ENCODE data around the gene GYPB.
"Not testable (repeated sequence)": the region's sequence is repeated elsewhere in the genome, so short reads cannot be mapped to it uniquely, and the experiment has no call there.

The GYPB gene

DNA sequence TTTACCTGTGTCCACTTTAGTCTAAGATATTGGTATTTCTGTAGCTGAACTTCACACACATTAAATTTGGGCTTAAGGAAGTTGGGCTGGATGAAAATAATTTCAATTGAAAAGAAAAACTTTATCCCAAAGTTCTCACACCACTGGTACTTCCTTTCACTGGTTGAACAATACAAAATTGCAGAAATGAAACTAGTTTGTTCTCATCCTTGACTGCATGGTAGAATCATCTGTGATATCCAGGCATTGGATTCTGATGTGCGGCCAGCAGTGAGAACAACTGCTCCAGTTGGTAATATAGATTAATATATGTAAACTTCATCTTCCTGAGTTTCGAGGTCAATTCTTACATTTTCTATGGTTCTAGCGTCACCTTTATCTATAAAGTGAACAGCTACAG lies 10.6 kb downstream of the GYPB start:
- DNase-seq (ENCODE audit: low spot score): not testable (repeated sequence)

DNA sequence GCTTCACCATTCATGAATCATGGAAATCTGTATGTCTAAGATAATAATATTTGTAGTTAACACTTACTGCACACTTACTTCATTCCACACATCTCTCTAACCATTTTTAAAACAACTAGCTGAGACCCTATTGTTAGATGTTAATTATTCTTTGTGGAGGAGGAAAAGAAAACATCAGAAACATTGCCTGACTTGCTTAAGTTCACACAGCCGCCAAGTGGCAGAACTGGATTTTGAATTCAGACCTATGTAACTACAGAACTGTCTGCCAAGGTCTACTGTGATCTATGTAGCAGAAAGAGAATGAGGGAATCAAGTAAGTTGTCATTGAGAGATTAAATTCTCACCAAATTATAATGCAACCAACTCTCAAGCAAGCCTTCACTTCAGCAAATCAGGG lies 11.2 kb downstream of the GYPB start:
- DNase-seq (ENCODE audit: low spot score): not testable (repeated sequence)

DNA sequence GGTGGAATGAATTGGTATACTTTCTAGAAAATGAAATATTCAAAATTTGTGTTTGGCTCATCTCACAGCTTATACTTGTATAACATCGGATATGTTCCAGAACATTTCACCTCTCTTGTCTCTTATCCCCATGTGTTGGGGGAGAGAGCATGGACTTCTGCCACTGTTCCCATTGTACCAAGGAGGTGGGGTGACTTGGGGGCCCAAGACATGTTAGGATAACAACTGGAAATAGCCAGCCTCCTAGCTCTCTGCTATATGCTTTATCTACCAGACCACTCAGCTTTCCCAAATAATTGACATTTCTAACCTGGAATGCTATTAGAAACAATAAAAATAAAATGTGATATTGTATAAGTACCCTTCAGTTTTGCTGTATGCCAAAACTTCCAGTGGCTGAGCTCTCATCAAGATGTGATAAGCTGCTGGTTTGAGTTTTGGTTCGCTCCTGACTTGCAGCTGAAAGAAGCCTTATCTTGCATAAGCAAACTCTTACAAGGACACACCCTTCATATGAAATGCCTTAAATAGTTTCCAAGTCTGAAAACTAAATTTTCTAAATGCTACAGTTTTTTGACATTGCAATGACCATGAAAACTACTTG lies 12.9 kb downstream of the GYPB start:
- DNase-seq (ENCODE audit: low spot score): not testable (repeated sequence)

DNA sequence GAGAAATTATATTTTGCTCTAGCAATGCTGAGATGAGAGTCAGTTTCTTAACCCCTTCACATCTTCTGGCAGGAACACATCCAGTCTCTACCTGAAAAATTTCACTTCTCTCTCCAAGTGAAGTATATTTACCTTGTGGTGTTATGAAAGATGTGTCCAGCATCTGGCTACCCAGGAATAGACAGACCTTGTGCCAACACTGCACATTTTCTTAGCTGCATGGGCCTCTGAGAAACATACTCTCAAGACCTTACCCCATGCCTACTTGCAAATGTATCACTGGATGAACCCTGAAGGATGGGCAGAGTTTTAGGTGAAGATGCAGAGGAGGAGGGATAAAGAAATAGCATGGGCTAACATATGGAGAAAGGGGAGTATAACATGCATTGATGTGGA lies 13.6 kb downstream of the GYPB start:
- not testable (repeated sequence) for DNase-seq (ENCODE audit: low spot score)

DNA sequence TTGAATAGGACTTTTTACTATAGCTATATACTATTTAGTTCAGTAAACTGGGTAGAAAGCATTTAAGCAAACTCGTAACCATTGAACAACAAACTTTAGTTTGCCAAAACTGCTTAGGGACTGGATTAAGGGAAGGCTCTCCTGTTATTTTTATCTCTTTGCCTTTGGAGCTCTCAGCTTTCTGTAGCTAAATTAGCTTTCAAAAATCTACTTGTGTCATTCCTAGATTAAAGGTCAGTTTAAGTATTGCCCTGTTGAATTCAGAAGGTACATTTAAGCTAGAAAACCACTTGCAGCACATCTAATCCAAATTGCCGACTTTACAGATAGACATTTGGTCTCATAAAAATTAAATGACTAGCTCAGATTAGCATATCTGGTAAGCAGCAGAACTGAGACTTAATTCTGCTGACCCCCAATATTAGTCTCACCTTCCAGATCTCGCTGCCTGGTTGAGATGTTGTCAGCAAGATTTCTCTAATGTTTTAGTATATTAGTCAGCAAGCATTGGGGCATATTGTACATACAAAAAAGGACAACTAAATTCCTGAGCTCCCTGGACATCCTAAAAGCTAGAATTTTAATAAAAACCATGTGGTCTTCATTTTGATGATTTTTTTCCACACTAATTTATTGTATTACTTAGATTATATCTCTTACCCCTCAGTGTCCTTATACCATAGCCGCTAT lies 14.2 kb downstream of the GYPB start:
- not testable (repeated sequence) for DNase-seq (ENCODE audit: low spot score)

DNA sequence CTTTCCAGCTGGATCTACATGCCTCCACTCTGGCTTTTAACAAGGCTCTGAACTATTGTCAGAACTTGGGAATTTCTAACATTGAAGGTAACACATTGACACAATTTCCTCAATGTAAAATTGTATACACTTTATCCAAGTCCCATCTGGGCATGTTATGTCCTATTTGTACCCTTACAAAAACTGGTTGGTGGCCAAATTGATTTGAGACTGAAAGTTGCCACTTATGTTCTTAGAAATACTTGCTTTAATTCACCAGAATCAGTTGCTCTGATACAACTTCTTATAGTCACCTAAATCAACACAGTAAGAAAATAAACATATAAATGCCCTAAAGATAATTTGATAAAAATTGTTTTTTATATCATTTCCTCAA lies 15.3 kb downstream of the GYPB start:
- DNase-seq (ENCODE audit: low spot score): not testable (repeated sequence)

DNA sequence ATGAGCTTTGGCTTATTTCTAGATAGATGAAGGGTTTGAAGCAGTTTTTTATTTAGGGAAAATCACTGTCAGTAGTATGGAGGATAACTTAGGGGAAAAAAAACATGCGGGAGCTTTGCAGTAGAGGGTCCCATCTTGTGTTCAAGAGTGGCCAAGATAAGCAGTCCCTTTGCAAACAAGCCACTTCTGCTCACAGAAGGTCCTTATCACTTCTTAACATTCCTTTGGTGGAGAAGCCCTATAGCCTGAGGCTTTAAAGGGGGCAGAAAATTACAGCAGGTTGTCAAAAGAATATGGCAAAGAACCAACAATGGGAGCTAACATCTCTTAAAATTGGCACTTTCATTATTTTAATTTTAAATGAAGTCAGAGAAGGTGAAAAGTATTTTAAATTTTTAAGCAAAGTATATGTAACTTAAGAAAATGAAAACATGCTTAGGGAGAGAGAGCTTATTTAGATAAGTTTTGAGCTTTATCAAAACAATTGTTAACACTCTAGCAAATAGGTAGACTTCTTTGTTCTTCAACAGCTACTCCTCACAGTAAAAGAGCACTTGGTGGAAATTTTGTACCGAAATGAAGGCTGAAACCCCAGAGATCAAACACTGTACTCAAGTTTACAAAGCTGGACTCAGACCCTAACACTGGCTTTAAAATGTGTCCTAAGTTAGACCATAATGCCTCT lies 15.8 kb downstream of the GYPB start:
- not testable (repeated sequence) for DNase-seq (ENCODE audit: low spot score)

DNA sequence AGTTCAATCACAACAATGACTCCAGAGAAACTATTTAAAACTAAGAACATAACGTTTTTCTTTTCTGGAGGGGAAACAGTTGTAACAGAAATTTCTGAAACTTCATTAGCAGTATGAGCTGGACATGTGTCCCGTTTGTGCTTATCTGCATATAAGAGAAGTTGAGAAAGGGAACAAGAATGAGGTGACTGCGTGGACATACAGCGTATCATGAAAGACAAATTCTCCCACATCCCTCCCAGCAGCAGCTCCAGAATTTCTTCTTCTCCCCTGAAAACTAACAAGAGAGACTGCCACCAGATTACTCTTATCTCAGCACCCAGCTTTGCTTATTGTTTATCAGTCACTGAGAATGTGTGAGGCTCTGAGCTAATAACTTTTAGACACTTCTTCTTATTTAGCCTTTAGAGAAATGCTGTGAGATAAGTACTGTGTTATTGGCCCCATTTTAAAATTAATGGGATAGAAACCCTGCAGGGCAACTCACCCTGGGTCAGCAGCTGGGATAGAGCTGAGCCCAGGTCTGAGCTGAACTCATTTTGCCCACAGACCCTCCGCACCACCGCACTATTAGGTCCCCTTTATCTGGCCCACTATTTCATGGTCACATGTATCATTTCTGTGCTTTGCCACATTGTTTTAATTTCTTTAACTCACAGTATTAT lies 18.7 kb downstream of the GYPB start:
- not testable (repeated sequence) for DNase-seq (ENCODE audit: low spot score)

DNA sequence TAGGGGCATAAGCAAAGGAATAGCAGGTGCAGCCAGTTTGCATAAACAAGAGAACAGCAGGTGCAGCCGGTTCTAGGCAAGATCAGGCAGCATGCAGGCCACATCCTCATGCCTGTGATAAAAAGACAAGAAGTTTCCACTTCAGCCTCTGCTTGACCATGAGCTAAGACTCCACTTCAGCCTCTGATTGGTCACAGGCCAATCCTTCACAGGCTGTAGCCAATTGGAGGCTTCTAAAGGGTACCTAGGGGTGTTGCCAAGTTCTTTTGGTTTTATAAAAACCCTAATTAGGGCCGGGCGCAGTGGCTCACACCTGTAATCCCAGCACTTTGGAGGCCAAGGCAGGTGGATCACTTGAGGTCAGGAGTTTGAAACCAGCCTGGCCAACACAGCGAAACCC lies 23.0 kb downstream of the GYPB start:
- DNase-seq (ENCODE audit: low spot score): not testable (repeated sequence)

DNA sequence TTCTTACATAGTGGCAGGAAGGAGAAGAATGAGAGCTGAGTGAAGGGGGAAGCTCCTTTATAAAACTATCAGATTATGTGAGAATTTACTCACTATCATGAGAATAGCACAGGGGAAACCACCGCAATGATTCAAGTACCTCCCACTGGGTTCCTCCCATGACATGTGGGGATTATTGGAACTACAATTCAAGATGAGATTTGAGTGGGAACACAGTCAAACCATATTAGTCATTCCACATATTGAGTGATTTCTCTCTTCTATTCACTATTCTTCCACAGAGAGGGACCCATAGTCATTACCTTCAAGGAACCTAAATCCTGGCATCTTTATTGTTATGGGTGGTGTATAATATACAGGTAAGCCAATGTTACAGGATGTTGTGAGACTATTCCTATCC lies 27.4 kb downstream of the GYPB start:
- not testable (repeated sequence) for DNase-seq (ENCODE audit: low spot score)

DNA sequence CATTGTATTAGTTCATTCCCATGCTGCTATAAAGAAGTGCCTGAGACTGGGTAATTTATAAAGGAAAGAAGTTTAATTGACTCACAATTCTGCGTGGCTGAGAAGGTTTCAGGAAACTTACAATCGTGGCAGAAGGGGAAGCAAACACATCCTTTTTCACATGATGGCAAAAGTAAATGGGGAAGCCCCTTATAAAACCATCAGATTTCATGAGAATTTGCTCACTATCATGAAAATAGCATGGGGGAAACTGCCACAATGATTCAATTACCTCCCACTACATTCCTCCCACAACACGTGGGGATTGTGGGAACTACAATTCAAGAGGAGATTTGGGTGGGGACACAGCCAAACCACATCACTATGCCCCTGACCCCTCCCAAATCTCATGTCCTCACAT lies 28.5 kb downstream of the GYPB start:
- DNase-seq (ENCODE audit: low spot score): not testable (repeated sequence)

DNA sequence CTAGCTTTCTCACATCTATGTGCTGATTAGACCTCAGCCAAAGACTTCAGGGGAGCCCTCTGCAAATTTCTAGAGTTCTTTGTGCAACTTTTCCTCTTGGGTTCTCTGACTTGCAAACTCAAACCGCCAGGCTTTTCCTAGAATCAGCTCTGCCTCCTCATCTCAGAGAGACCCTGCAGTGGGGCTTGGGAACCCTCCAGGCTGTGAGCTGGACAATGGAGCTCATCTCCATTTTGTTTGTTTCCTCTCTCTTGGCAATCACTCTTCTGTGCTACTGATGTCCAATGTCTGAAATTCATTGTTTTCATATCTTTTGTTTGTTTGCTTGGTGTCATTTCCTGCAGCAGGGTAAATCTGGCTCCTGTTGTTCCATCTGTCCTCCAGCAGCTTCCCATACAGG lies 33.0 kb downstream of the GYPB start:
- DNase-seq (ENCODE audit: low spot score): no peak

DNA sequence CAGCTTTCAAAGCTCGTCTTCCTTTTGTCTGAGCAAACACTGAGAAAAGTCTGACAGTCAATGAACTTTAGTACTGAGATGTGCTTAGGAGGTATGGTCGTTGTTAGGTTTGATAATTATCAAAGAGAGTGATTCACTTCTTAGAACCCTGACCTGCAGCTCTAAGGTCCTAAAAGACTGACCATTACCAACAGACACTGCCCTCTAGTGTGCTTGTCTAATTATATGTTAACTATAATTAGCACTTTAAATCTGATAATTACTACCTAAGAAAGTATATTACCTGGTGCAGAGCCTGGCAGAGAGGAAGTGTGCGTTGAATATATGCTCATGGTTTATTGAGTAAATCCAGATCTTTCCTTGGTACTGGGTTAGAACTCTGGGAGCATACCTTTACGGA lies 38.4 kb downstream of the GYPB start:
- DNase-seq (ENCODE audit: low spot score): peak; percentile 3

DNA sequence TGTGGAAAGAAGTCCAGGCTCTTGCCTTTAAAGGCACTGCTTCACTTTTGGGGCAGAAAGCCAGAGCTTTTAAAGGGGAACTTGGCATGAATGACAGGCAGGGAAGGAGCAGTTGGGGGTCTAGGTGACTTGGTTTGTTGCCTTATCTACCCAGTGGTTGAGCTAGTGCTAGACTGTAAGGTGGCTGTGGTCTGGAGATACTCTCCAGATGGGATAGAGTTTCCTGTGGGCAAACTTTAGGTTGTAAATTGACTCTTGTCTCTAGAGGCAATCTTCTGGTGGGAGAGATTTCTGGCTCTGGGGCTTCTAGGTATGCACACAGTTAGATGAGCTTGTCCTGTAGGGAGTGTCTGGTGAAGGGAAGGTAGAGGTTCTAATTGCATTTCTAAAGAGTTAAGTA lies 43.7 kb downstream of the GYPB start:
- not testable (repeated sequence) for DNase-seq (ENCODE audit: low spot score)

DNA sequence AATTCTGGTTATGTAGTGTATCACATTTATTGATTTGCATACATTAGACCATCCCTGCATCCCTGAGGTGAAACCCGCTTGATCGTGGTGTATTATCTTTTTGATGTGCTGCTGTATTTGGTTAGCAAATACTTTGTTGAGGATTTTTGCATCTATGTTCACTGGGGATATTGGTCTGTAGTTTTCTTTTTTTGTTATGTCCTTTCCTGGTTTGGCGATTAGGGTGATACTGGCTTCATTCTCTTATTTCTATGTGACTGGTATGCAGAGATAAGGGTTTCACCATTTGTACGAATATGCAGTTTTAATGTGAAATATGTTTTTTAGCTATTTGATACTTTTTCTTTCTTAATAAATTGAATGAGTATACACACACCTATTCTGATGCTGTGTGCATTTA lies 45.2 kb downstream of the GYPB start:
- DNase-seq (ENCODE audit: low spot score): not testable (repeated sequence)

DNA sequence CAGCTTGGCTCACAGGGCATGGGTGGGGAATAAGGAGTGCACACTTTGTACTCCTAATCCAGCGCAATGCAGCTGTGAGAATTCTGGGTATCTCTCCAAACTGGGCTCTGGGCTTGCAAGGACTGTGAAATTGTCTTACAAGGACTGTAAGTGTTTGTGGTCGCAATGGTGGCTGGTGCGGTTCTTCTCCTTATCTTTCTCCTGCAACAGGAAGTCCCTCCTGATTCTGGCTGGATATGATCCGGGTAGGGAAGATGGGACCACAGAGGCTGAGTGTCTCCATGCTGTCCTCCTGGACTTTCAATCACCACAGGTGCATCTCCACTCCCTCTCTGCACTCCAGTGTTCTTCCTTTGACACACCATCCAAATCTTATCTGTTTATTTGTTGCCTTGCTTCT lies 58.1 kb downstream of the GYPB start:
- no peak for DNase-seq (ENCODE audit: low spot score)

DNA sequence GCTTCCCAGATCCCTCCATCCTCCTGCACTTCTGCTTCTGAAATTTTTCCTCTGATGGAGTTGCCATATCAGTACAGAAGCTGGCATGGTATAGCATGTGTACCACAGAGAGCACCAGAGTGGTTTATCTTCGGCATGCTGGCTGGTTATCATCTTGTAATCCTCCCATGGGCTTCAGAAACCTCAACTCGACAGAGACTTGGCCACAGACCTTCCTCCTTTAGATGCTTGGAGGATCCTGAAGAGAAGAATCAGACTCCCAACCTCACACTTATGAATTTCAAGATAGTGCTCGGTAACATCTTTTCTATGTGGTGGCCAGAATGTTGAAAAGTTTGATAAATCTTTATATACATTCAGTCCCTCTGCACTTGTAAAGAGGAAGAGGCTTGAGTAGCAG lies 63.9 kb downstream of the GYPB start:
- not testable (repeated sequence) for DNase-seq (ENCODE audit: low spot score)

DNA sequence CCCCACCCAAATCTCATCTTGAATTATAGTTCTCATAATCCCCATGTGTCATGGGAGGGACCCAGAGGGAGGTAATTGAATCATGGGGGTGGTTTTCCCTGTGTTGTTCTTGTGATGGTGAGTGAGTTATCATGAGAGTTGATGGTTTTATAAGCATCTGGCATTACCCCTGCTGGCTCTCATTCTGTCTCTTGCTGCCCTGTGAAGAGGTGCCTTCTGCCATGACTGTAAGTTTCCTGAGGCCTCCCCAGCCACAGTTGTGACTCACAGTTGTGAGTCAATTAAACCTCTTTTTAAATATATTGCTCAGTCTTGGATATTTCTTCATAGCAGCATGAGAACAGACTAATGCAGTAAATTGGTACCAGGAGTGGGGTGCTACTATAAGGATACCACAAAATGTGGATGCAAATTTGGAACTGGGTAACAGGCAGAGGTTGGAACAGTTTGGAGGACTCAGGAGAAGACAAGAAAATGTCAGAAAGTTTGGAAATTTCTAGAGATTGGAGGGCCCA lies 67.7 kb downstream of the GYPB start:
- not testable (repeated sequence) for DNase-seq (ENCODE audit: low spot score)

DNA sequence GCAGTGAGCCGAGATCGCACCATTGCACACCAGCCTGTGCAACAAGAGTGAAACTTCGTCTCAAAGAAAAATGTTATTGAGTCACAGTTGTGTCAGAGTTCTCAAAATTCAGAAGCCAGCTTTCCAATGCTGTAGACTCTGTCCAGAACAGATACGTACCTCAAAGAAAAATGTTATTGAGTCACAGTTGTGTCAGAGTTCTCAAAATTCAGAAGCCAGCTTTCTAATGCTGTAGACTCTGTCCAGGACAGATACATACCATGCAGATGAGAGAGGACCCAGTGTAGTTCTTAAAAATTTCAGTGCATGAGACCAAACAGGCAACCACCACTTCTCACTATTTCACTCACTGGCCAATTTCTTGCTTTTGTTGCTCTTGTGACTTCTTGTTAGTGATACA lies 68.2 kb downstream of the GYPB start:
- not testable (repeated sequence) for DNase-seq (ENCODE audit: low spot score)

DNA sequence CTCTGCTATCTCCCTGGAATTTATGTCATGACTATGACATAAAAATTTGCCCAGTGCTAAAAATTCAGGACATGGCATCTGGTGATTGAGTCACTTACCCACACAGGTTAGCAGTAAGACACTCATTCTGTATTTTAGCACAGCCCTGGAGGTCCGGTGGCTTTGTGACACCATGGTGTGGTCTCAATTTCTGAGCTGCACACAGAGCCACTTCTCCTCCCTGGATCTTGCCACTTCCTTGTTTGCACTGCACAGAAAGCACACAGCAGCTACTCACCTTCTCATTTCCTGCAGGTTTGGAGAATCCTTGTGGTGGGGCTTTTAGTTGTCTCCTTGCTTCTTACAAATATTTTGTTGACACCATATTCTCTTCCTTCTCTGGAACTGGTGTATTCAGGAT lies 69.0 kb downstream of the GYPB start:
- not testable (repeated sequence) for DNase-seq (ENCODE audit: low spot score)

DNA sequence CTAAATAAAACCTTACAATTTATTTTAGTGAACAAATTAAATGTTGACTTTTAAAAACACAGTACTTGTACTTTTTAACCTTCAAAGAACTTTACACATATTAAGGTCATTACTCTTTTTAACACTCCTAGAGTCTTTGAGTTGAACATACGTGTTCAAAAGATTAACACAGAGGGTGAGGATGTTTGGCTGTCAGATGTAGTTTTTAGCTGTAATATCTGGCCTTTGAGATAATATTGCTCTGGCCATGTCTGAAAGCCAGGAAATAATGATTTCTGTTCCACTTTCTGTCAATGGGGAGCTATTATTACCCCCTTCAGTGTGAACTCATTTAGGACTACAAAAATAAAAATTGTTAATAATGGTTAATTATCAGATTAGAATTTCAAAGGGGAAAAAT lies 71.7 kb downstream of the GYPB start:
- DNase-seq (ENCODE audit: low spot score): not testable (repeated sequence)
